ENCODE data around the gene GRM7.

DNA sequence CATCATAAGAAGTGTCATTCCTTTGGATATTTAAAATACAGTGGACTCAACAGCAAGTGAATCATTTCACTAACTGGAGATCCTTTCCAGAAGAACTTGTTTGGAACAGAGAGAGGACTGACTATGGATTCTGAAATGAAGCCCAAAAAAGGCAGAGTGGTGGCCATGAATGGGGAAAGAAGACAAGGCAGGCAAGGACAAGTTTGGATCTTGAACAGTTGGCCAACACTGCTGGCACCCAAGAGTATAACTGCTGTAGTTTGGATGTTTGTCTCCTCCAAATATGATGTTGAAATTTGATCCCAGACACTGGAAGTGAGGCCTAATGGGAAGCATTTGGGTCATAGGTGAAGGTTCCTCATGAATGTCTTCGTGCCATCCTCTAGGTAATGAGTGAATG, 686.9 kb downstream of the GRM7 start:
- TF ChIP-seq, protein P1, sequence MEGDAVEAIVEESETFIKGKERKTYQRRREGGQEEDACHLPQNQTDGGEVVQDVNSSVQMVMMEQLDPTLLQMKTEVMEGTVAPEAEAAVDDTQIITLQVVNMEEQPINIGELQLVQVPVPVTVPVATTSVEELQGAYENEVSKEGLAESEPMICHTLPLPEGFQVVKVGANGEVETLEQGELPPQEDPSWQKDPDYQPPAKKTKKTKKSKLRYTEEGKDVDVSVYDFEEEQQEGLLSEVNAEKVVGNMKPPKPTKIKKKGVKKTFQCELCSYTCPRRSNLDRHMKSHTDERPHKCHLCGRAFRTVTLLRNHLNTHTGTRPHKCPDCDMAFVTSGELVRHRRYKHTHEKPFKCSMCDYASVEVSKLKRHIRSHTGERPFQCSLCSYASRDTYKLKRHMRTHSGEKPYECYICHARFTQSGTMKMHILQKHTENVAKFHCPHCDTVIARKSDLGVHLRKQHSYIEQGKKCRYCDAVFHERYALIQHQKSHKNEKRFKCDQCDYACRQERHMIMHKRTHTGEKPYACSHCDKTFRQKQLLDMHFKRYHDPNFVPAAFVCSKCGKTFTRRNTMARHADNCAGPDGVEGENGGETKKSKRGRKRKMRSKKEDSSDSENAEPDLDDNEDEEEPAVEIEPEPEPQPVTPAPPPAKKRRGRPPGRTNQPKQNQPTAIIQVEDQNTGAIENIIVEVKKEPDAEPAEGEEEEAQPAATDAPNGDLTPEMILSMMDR (IDR thresholded peaks at IDR 0.05), result no peak
- no peak for TF ChIP-seq EZH2 (IDR thresholded peaks at IDR 0.05)

All from neural progenitor cell (in vitro differentiated cells).